HTR-8/SVneo (cell line): ENCODE measurements around the gene SEC24D.

ENCODE experiments used
- DNase-seq: peaks from one replicate; pipeline ENCODE4 v3.0.0; 2011; ENCODE audit warnings: low spot score, mixed read lengths; ENCODE audit not compliant: insufficient read length
- FAIRE-seq: peaks from 2 replicates; lab custom pipeline; 2011; peaks lifted over from hg19 to GRCh38; lab: Jason Lieb, UNC

The SEC24D gene

GRCh38 chr4:118756429-118756828 is 79.5 kb downstream of the SEC24D start:
- FAIRE-seq (no peak), DNase-seq (no peak)

- FAIRE-seq (no peak), DNase-seq (no peak)
These were observed 80.3 kb downstream of the SEC24D start for GRCh38 chr4:118755438-118756226.

DNA sequence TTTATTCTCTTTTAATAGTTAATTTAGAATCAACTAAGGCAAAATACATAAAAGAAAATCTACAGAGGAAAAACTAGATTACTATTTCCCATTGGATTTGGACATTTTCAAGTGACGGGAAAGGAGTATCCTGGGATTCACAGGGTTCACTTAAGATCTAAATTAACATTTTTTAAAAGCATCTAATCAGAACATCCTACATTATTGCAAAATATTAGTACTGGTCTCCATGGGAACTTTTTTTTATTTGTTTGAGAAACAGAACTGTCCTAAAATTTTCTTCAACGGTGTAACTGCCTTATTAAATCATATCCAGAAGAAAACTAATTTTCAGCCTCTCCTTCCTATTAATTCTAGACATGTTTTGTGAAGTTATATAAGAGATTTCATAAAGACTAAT is 81.0 kb downstream of the SEC24D start:
- no peak for DNase-seq
- no peak for FAIRE-seq

DNA sequence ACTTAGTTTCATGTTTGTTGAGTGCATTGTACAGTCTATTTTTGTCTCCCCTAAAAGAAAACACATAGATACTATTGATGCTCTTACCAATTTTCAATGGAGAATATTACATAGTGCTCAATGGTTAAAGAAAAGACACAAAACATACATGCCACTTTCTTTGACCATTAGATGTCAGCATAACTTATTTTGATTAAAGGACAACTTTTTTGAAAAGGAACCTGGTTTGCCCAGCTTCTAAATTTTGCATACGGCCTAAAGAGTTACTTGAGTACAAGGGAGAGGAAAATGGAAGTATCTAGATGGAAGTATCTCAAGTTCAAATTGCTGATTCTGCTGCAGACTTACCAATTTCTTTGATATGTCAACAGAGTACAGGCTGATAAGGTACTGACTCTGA is 82.2 kb downstream of the SEC24D start:
- no peak for FAIRE-seq
- no peak for DNase-seq

DNA sequence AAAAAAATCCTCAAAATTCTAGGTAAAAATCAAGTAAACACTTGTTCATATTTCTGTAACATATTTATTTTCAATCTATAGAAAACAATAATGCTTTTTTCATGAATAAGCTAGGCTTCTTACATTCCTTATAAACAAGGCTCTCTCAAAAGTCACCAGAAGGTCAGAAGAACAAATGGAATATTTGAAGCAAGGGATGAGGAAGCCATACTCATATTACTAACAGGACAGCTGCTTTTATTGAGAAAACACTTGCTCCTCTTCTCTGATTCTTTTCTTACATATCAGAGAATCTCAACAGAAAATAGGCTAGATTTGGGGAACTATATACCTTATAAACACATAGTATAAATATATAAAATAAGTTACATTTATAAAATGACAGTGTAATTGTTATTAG is 82.8 kb downstream of the SEC24D start:
- DNase-seq, result no peak
- no peak for FAIRE-seq

DNA sequence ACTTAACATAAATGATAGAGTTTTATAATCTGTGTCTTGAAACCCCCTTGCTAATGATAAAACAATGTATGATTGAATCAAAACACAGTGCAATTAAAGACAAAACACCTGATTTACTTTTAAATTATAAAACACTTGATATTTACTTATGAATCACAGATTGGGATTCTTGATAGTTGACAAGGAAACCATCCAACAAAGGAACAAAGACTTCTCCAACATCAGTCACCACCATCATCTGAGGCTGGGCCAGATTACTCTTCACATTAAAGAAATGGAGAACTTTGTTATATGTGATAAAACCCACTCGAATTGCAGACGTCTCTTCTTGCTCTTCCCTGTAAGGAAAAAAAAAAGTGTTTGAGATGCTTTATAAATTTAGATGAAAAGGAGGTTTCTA is 83.4 kb downstream of the SEC24D start:
- no peak for DNase-seq
- no peak for FAIRE-seq

- DNase-seq (no peak), FAIRE-seq (no peak)
These were observed 84.2 kb downstream of the SEC24D start for GRCh38 chr4:118751629-118752323.

- FAIRE-seq (no peak), DNase-seq (no peak)
These were observed 86.5 kb downstream of the SEC24D start for GRCh38 chr4:118749347-118749988.

DNA sequence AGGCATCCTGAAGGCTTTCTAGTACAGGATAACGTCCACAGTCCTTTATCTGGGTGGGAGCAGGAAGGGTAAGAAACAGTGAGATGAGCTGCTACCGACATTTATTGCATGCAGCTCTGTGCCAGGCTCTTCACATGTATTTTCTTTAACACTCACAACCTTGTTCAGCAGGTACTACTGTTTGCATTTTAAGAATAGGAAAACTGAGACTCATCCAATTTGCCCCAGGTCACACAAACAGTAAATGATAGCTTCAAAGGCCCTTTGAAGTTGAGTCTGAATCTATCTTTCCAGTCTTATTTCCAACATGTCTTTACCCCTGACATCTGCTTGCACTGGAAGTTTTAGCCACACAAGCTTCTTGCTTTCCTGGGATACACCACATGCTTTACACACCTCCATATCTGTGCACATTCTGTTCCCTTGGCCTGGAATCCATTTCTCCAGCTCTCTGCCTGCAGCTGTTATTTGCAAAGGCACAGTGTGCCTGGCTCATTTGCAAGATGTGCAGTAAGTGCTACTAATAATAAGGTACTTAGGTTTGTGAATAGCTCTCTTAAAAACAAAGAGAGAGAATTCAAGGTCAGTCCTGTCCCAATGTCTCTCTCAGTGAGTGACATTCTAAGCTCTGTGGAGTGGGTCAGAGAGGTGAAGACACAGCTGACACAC is 89.5 kb downstream of the SEC24D start:
- FAIRE-seq (no peak), DNase-seq (no peak)

DNA sequence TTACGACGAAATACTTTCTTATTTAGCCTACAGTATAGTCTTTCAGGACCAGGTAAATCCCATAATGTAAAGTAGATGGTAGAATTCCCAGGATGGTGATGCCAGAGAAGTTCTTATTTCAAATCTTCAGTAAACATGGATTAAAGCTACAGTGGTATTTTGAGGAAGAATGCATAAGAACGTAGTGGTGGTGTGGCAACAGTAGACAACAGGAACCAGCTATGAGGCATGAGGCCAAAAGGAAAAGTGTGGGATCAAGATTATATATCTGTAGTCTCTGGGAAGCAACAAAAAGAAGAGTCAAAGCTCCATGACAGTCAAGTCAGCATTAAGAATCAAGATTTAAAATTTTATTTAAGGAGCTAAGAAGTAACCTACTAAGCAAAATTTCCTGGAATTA is 90.6 kb downstream of the SEC24D start:
- DNase-seq (no peak), FAIRE-seq (no peak)

- FAIRE-seq (no peak), DNase-seq (no peak)
These were observed 92.1 kb downstream of the SEC24D start for GRCh38 chr4:118743867-118744266.

DNA sequence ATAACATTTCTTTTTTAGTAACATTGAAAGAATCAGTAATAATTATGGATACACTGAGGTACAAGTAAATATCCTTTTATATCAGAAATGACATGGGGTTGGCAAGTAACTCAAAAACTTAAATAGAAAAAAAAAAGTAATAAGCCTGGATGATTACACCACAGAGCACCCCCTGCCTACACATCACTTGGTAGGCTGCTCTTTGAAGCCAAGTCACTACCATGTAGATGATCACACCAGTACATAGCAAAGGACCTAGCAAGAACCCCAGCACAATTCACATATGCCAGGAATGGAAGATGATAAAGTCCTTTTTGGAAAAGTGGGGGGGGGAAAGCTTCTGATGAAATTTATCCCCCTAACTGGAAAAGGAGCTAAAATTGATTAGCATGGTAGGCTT is 93.9 kb downstream of the SEC24D start:
- DNase-seq (no peak), FAIRE-seq (no peak)

- FAIRE-seq (no peak), DNase-seq (no peak)
These were observed 94.5 kb downstream of the SEC24D start for GRCh38 chr4:118741301-118741855.

DNA sequence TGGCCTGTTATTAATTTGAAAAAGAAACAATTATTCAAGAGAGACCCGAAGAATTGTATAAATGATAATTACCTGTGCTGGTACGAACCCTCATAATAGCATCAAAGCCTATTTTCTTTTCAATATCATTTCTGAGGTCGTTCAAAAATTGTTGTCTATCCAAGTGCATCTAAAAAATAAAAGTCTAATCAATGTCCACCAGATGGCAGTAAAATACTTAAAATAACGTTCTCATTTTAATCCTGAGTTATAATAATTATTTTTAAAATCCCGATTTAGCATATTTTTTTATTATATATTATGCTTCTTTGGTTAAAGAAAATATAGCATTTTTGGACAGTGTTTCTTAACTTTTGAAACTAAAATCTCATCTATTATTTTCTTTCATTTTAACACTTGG is 95.1 kb downstream of the SEC24D start:
- peak; percentile 6 for DNase-seq
- no peak for FAIRE-seq

- FAIRE-seq (no peak), DNase-seq (no peak)
These were observed 96.8 kb downstream of the SEC24D start for GRCh38 chr4:118739022-118739713.

DNA sequence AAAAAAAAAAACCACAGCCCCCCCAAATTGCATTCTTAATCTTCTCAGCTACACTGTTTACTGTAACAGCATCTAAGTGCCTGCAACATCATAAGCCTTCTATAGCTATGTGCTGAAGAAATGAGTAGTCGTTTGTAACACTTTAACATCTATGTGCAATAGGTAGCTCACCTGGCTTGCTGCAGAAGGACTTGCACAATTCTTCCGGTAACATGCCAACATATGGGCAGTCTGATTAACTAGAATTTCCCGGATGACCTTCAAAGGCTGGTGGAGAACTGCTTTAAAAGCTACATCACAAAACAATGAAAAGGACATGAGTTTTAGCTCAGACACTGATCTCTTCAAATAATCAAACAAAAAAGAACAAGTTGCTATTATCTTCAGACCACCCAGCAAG is 97.8 kb downstream of the SEC24D start:
- FAIRE-seq (no peak), DNase-seq (no peak)

GRCh38 chr4:118736900-118737299 is 99.0 kb downstream of the SEC24D start:
- no peak for FAIRE-seq

GRCh38 chr4:118734491-118735205 is 101.3 kb downstream of the SEC24D start:
- FAIRE-seq (no peak), DNase-seq (no peak)

More at GRCh38 chr4:118736900-118737299, 99.0 kb downstream of the SEC24D start:
- DNase-seq, result no peak

- FAIRE-seq, result no peak
These were observed 103.2 kb downstream of the SEC24D start for GRCh38 chr4:118732591-118733330.

More at GRCh38 chr4:118732591-118733330, 103.2 kb downstream of the SEC24D start:
- no peak for DNase-seq
